ENCODE data around the gene MRPL36. TPM values are rescaled to one million over a fixed set of nuclear protein-coding genes. Genes with fewer than 3 reads are reported as not detected.

MRPL36 gene
- total RNA-seq, 1 donor from 2014 or later = 50.1 TPM

- no peak for TF ChIP-seq POLR2AphosphoS5 (IDR thresholded peaks at IDR 0.05; ENCODE audit: insufficient read depth in 1 of 2, low read depth in 1 of 2)
- peaks cover under 1% of the 10 kb centered on the region for H3K4me1 ChIP-seq
- H3K4me3 ChIP-seq = no peak overlapping the region
- intact Hi-C loops (cut with DNase I) = no loop called here
- H3K36me3 ChIP-seq = no peaks in the 10 kb centered on the region
- no peaks in the 10 kb centered on the region for H3K9me3 ChIP-seq
- no peak for DNase-seq (ENCODE audit: extremely low spot score in 2 of 2)
- no peaks in the 10 kb centered on the region for H3K27me3 ChIP-seq
- H3K27ac ChIP-seq = no peak overlapping the region
These were observed 14.6 kb downstream of the MRPL36 start for GRCh38 chr5:1785062-1785461.

GRCh38 chr5:1784197-1785050 lies 15.2 kb downstream of the MRPL36 start:
- DNase-seq (ENCODE audit: extremely low spot score in 2 of 2) = no peak
- Histone ChIP-seq H3K27ac (no peak overlapping the region), H3K4me3 (no peak overlapping the region), H3K27me3 (no peaks in the 10 kb centered on the region), H3K36me3 (no peaks in the 10 kb centered on the region), H3K4me1 (no peaks in the 10 kb centered on the region), H3K9me3 (no peaks in the 10 kb centered on the region)
- intact Hi-C loops (cut with DNase I) = no loop called here
- no peak for TF ChIP-seq POLR2A (IDR thresholded peaks at IDR 0.05)
- TF ChIP-seq POLR2AphosphoS5 (IDR thresholded peaks at IDR 0.05; ENCODE audit: insufficient read depth in 1 of 2, low read depth in 1 of 2) = no peak
- TF ChIP-seq CTCF (IDR thresholded peaks at IDR 0.05) = no peak

GRCh38 chr5:1783216-1783554 lies 16.5 kb downstream of the MRPL36 start:
- Histone ChIP-seq H3K27ac (no peak overlapping the region), H3K4me1 (no peaks in the 10 kb centered on the region), H3K27me3 (no peaks in the 10 kb centered on the region), H3K9me3 (no peaks in the 10 kb centered on the region), H3K4me3 (no peak overlapping the region), H3K36me3 (no peaks in the 10 kb centered on the region)
- intact Hi-C loops (cut with DNase I) = no loop called here
- no peak for TF ChIP-seq POLR2AphosphoS5 (IDR thresholded peaks at IDR 0.05; ENCODE audit: insufficient read depth in 1 of 2, low read depth in 1 of 2)
- TF ChIP-seq CTCF (IDR thresholded peaks at IDR 0.05) = no peak
- TF ChIP-seq POLR2A (IDR thresholded peaks at IDR 0.05) = no peak
- DNase-seq (ENCODE audit: extremely low spot score in 2 of 2) = no peak

- H3K4me3 ChIP-seq = no peak overlapping the region
- no peaks in the 10 kb centered on the region for H3K9me3 ChIP-seq
- H3K36me3 ChIP-seq = no peaks in the 10 kb centered on the region
- no peak overlapping the region for H3K27ac ChIP-seq
- H3K27me3 ChIP-seq = no peaks in the 10 kb centered on the region
- no peak for TF ChIP-seq POLR2AphosphoS5 (IDR thresholded peaks at IDR 0.05; ENCODE audit: insufficient read depth in 1 of 2, low read depth in 1 of 2)
- TF ChIP-seq CTCF (IDR thresholded peaks at IDR 0.05) = no peak
- TF ChIP-seq POLR2A (IDR thresholded peaks at IDR 0.05) = no peak
- intact Hi-C loops (cut with DNase I) = no loop called here
- DNase-seq (ENCODE audit: extremely low spot score in 2 of 2) = no peak
- H3K4me1 ChIP-seq = no peaks in the 10 kb centered on the region
These were observed 17.0 kb downstream of the MRPL36 start for GRCh38 chr5:1782385-1783215.

- no peak for TF ChIP-seq POLR2AphosphoS5 (IDR thresholded peaks at IDR 0.05; ENCODE audit: insufficient read depth in 1 of 2, low read depth in 1 of 2)
- no peak for TF ChIP-seq POLR2A (IDR thresholded peaks at IDR 0.05)
- TF ChIP-seq CTCF (IDR thresholded peaks at IDR 0.05) = no peak
- no peaks in the 10 kb centered on the region for H3K36me3 ChIP-seq
- H3K9me3 ChIP-seq = no peaks in the 10 kb centered on the region
- H3K27me3 ChIP-seq = no peaks in the 10 kb centered on the region
- DNase-seq (ENCODE audit: extremely low spot score in 2 of 2) = no peak
- intact Hi-C loops (cut with DNase I) = no loop called here
- H3K4me1 ChIP-seq = no peaks in the 10 kb centered on the region
- H3K4me3 ChIP-seq = no peak overlapping the region
- H3K27ac ChIP-seq = no peak overlapping the region
These were observed 17.8 kb downstream of the MRPL36 start for GRCh38 chr5:1781726-1782384.
